Vagina (tissue), 2 donors: Measurements from ENCODE around the gene STN1.

Experiments
- POLR2A ChIP-seq, 2 donors: fragments of 450-650 bp; IDR thresholded peaks; one replicate each; pipeline ENCODE4 v1.6.1; 2017; ENCODE audit warnings: antibody characterized with exemption in 2 of 2, mild to moderate bottlenecking in 2 of 2, moderate library complexity in 2 of 2
- POLR2AphosphoS5 ChIP-seq, 2 donors: sonication (generic); formaldehyde crosslinking; IDR thresholded peaks; one replicate each; pipeline ENCODE4 v1.9.0; 2017; ENCODE audit warnings: antibody characterized with exemption in 2 of 2, mild to moderate bottlenecking in 2 of 2, low read depth in 1 of 2; ENCODE audit not compliant: insufficient read depth in 1 of 2
- TF ChIP-seq, protein P1 (sequence below), 3 experiments: fragments of 450-650 bp in 2 of 3; fragments of 200-600 bp in 1 of 3; sonication (generic) in 1 of 3; IDR thresholded peaks; one replicate each; pipeline ENCODE4 v1.5.1; 2017 to 2019; ENCODE audit warnings: antibody characterized with exemption in 3 of 3, mild to moderate bottlenecking in 2 of 3, moderate library complexity in 2 of 3

DNA sequence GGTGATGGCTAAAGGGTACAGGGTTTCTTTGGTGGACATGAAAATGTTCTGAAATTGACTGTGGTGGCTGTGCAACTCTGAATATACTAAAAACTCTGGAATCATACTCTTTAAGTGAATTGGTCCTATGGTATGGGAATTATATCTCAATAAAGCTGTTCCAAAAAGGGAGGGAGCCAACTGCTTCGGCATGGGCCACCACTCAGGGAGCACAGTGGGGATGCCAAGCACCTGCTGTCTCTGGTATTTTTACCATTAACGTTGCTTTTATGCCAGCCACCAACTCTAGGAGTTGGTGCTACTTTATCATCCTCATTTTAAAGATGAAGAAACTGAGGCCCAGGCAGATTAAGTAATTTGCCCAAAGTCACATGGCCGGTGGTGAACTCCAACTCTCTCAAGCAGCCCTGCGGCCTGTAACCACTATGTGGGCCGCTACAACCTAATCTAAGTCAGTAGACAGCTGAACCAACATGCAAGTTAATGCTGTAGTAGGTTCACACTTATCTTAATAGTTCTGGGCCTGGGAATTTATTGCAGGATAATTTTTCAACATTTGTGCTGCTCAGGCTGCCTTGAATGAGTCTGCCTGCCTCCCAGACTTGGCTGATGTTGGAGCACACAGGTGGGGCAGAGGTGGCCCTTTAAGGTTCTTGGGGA, 83.4 kb downstream of the STN1 start:
- TF ChIP-seq POLR2AphosphoS5 (IDR thresholded peaks at IDR 0.05; ENCODE audit: insufficient read depth in 1 of 2, low read depth in 1 of 2) (no peak), POLR2A (IDR thresholded peaks at IDR 0.05) (no peak)
- TF ChIP-seq, protein P1, sequence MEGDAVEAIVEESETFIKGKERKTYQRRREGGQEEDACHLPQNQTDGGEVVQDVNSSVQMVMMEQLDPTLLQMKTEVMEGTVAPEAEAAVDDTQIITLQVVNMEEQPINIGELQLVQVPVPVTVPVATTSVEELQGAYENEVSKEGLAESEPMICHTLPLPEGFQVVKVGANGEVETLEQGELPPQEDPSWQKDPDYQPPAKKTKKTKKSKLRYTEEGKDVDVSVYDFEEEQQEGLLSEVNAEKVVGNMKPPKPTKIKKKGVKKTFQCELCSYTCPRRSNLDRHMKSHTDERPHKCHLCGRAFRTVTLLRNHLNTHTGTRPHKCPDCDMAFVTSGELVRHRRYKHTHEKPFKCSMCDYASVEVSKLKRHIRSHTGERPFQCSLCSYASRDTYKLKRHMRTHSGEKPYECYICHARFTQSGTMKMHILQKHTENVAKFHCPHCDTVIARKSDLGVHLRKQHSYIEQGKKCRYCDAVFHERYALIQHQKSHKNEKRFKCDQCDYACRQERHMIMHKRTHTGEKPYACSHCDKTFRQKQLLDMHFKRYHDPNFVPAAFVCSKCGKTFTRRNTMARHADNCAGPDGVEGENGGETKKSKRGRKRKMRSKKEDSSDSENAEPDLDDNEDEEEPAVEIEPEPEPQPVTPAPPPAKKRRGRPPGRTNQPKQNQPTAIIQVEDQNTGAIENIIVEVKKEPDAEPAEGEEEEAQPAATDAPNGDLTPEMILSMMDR (IDR thresholded peaks at IDR 0.05), result no peak
